Central memory CD4-positive, alpha-beta T cell (primary cell): ENCODE data around the gene SLC24A3.

Source experiments
- DNase-seq: peaks from one replicate; pipeline ENCODE4 v3.0.0; 2022

SLC24A3 gene

DNA sequence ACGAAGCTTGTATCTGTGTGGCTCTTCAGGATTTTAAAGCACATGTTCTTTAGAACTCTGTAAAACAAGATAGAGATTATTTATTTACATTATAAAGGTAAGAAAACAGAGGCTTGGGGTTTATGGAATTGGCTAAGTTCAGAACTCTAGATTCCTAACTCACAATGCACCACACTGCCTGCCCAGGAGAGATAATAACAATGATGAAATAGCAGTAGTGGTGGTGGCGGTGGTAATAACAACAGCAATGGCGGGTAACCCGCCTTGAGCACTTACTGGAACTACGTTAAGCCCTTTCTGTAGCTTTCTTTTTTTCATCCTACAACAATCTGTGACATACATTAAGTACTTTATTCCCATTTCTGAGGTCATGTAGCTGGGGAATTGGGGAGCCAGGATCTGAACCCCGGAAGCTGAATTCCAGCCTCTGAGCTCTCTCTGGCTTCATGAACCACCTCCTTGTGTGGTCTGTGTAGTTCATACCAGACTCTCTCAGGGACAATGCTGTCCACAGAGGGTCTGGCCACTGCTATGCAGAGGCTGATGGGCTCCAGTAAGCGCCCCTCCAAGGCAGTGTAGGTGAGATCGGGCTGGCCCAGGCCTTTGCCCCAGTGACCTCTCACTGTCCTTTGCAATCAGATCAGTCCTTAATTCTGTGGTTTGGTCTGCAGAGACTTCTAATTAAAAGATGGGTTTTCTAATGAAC, 260.9 kb downstream of the SLC24A3 start:
- no peak for DNase-seq

DNA sequence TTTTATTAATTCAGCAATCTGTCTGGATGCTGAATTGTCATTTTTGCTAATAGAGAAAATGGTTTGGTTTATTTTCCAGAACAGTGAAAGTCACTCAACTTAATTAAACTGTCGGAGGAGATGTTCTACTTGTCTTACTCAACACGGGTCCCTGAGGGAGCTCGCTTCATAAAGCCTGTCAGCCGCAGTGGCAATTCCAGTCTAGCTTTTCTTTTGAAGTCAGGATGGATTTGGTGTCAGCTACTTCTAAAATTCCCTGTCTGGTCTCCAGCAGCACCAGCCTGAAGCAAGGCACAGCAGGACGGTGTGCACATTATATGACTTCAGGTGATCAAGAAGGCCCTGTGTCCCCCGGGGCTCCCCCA, 261.5 kb downstream of the SLC24A3 start:
- no peak for DNase-seq

- no peak for DNase-seq
Measured at GRCh38 chr20:19478320-19478895, 266.0 kb downstream of the SLC24A3 start.

- no peak for DNase-seq
Measured at GRCh38 chr20:19482726-19483125, 270.3 kb downstream of the SLC24A3 start.

- no peak for DNase-seq
Measured at GRCh38 chr20:19483309-19483708, 270.9 kb downstream of the SLC24A3 start.

DNA sequence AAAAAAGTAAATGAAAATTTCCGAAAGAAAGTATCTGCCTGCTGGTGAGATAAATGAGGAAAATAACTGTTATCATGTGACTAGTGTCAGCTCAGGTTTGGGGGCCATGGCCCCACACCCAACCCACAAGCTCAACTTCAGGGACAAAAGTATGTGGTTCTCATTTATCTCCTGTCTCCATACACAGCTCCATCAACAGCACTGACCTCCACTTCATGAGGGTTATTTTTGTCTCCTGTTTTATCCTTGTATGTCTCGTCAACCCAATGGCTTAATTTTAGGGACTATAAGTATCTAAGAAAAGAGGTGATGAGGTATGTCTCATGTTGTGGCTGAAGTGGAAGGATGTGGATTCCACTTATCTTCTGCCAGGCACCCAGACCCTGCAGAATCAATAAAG, 274.0 kb downstream of the SLC24A3 start:
- DNase-seq, result no peak

GRCh38 chr20:19487420-19487819, 275.0 kb downstream of the SLC24A3 start:
- no peak for DNase-seq

DNA sequence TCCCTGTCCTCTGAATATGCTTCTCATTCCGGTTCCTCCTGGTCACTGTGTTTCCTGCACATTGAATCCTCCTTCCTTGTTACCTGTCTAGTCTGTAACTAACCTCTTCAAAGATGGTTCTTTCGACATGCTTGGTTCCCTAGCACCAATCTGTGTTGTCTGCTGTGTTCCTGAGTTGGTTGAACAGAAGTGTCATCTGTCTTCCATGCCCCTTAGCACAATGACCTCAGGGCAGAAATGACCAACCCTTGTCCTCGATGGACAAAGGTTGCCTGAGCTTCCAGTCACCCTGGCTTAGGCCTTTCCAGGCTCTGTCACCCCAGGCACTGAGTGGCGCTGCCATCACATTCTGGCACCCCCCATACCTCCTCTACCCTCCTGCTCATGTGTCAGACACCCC, 278.8 kb downstream of the SLC24A3 start:
- no peak for DNase-seq

- DNase-seq, result no peak
Measured at GRCh38 chr20:19492116-19492515, 279.7 kb downstream of the SLC24A3 start.

DNA sequence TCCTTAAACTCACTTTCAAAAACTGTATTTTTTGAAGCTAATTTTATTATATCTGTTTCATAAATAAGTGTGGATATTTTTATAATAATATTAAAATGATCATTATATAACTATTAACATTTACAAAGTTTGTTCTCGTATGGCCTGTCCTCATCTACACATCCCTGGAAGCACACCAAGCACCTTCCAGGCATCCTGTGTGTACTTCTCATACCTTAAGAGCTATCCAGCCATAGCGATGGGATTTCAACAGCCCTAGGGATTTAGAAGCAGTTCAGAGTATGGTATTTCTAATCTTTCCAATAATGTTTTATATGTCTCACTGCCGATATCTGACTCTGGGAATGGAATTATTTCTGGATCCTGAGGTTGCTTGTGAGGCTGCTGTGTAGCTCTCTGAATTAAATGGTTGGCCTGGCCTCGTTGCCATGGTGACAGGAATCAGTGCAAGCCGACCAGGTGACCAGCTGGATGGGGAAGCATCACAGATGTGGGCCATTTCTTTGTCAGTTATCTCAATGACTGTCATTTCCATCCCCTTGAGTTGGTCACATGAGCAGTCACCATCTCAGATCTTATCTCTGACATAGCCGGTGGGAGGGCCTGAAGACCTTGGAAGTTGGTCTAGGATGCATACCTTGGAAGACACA, 280.4 kb downstream of the SLC24A3 start:
- DNase-seq, result no peak

DNA sequence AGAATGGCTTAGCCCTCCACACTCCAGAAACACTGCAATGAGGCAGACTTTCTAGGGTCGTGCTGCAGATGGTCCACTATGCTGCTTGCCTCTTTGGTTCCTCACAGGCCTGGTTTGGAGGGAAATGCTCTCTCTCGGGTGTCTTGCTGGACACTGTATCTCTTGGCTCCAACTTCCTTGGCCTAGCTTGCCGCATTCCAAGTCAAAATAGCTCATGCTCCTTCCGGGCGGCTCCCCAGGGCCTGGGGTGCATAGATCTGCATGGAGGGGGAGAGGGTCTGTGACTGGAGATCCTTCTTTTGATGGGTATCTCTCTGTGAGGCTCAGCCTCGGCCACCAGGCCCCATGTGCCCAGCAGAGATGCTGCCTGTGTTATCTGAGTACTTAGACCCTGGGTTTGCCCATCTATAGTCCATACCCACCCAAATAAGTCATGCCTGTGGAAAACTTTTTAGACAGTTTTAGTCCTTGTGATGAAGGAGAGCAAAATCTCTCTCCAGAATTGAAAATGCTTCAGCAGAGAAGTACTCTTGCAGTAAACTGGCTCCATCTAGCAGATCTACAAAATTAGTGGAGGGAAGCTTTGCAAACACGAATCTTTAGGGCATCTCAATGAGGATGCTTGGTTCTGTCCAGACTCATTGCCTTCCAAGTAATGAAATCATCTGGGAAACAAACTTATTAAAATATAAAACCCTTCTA, 281.5 kb downstream of the SLC24A3 start:
- DNase-seq, result no peak

DNA sequence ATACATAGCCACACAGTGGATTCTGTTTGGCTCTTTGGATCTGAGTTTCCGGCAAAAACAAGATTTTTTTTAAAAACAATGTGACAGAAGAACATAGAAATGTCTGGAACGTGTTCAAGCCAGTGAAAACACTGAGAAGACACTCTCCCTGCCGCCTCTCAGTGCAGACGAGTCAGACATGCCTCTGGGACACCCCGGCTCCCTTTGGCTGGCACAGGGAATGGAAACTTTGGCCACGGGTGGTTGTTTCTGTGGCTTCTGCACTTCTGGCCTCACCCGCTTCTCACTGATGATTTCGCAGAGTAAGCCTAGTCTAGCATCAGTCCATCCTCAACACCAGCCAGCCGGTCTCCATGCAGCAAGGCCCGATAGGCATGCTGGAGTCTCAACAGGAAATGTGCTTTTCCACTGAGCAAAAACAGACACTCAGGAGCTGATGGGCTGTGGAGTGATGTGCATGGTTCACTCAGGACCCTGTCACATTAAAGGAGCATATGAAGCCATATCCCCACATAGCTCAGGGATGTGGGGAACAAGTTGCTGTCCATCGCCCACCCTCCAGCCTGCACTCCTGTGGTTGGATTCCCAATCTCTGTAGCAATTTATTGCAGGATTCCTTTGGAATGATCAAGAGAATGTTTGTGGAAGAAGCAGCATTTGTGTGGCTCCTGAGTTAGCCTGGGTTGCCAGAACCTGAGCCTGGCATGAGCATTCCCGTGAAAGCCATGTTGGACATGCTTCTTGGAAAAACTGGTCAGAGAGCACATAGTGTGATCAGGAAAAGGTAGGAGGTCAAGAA, 283.7 kb downstream of the SLC24A3 start:
- DNase-seq, result no peak

DNA sequence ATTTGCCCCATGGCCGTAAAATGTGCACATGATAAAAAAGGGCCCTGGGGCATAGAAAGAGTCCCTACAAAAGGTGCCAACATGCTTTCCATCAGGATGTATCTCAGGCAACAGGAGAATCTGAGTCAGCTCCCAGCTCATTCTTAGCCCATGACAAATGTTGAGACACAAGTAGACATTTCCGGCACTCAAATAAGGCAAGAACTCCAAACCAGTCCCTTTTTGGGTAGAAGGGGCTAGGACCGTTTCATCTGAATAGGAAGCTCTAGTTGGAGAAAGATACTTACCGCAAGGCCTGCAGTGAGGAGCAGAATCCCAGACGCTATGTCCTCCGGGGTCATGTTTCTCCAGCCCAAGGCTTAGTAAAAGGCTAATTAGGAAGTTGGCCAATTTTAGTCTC, 284.6 kb downstream of the SLC24A3 start:
- DNase-seq, result no peak

DNA sequence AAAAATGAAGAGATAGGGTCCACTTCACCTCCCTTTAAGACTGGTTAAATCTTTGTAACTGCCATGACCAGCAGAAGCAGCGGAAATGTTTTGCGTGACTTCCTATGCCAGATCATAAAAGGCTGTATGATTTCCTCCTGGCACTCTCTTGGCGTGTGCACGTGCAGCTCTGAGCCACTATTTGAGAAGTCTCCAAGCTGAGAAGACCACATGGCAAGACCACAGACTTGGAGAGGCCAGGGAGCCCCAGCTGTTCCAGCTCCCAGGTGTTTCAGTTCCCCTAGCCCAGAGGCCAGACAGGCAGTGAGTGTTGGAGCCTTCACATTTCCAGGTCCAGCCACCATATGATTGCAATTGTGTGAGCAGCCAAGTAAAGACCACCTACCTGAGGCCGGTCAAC, 286.3 kb downstream of the SLC24A3 start:
- no peak for DNase-seq

DNA sequence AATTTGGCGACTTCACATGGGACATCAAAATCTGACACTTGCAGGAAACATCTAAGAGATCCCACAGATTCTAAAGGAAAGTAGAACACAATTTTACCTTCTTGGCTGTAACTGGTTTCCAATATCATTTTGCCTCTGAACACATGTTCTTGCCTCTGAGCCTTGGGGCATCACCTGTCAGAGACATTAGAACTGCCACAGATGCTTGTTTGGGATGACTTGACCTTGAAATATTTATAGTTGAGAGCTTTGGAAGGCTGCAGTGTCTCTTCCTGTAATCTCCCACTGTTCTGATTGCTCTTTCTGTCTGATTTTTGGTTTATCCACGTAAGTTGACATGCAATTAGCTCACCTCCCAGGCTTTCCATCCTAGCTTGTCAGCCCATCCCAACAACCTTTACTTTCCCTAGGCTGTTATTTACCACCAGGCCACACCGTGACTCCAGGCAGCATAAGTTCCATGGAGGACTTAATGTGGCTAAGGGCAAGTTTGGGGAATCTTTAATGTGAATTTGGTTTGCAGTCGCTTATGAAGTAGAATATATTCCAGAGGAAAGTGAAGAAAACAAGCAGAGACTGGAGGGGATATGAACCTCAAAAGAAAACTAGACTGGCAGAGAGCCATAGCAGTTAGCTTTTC, 289.2 kb downstream of the SLC24A3 start:
- DNase-seq, result no peak

DNA sequence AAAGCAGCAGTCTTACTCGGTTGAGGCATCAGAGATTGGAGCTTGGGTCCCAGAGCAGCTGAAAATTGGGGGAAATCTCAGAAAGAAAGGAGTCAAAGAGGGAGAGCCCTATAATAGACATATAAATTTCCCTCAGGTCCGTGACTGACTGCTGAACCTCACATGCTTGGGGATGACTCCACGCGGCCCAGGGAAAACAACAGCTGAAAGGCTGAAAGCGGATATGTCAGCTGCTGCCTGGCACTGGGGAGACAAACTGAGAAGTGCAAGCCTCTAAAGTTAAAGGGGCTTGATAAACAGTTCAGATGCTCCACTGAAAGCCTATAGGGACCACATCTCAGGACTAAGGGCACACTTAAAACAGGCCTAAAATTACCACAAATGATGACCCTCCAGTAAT, 289.7 kb downstream of the SLC24A3 start:
- no peak for DNase-seq

- DNase-seq, result no peak
Measured at GRCh38 chr20:19504251-19504650, 291.8 kb downstream of the SLC24A3 start.

DNA sequence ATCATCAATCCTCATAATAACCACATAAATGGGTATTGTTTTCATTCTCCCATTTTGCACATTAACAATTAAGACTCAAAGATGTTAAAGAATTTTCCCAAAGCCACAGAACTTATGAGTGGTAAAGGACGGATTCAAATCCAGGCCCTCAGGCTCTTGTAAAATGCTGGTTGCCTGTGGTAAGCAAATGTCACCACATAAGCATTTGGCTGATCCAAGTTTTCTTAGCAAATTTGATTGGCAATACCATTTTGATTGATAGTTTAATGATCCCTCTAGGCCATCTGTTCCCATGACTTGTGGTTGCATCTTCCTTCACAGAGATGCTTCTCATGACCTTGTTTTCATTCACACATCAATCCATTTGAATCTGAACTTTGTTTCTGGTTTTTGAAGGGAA, 293.6 kb downstream of the SLC24A3 start:
- DNase-seq, result no peak

DNA sequence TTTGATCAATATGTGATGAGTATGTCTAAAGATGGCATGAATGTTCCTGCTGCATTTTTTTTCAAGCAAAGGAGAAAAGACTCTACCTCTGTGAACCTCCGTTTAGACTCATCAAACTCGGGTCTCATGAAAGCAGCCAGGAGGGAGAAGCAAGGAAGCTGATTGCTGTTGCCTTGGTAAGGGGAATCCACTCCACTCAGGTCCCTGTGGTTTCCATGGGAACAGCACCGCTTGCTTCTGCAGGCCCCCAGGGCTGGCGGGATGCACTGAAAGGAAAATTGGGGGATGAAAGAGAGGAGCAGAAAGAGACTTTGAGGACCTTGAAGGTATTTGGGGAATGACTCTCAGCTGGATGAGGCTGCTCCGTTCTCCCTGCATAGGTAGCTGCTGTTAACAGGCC, 296.0 kb downstream of the SLC24A3 start:
- DNase-seq, result no peak

GRCh38 chr20:19510611-19511010, 298.2 kb downstream of the SLC24A3 start:
- DNase-seq, result no peak

DNA sequence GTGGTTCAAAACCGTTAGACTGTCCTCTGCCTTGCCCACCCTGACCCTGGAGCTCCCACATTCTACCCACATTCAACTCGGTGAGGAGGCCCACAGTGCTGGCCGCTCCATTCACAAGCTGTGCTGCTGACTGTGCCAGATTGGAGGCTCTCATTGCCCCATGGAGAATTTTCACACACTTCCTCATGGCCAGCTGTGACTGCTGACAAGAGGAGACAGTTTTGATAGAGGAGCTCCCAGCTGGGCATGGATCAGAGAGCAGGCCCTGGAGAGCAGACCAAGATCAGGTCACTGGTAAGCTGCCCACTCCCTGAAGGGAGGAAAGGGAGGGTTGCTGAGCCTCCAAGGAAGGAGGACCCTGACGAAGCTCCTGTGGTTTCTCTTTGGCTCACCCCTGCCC, 299.5 kb downstream of the SLC24A3 start:
- DNase-seq, result no peak

GRCh38 chr20:19512886-19513677, 300.6 kb downstream of the SLC24A3 start:
- DNase-seq, result no peak
